Neuronal stem cell (in vitro differentiated cells): Measurements from ENCODE around the gene TENT5A.

Experiments used
- DNase-seq: peaks from one replicate; pipeline ENCODE4 v3.0.0-alpha.2; 2013; ENCODE audit warnings: low spot score
- H2AFZ ChIP-seq: one replicate; pipeline ENCODE4 v1.6.1; 2013; ENCODE audit warnings: mild to moderate bottlenecking, low read length, inconsistent platforms
- H2AK5ac ChIP-seq: 2 replicates; pipeline ENCODE4 v1.6.1; 2013; ENCODE audit warnings: low read depth, mild to moderate bottlenecking, inconsistent platforms, low read length, moderate library complexity, mixed read lengths
- H2BK120ac ChIP-seq: 2 replicates; pipeline ENCODE4 v1.6.1; 2013; ENCODE audit warnings: low read depth, mild to moderate bottlenecking, inconsistent platforms, low read length, moderate library complexity, mixed read lengths
- H2BK12ac ChIP-seq: one replicate; pipeline ENCODE4 v1.6.1; 2013; ENCODE audit warnings: low read length, inconsistent platforms
- H2BK15ac ChIP-seq: 2 replicates; pipeline ENCODE4 v1.6.1; 2013; ENCODE audit warnings: mild to moderate bottlenecking, low read length, inconsistent platforms, mixed read lengths
- H2BK5ac ChIP-seq: one replicate; pipeline ENCODE4 v1.6.1; 2013; ENCODE audit warnings: inconsistent platforms, mild to moderate bottlenecking, low read length, moderate library complexity
- H3K14ac ChIP-seq: one replicate; pipeline ENCODE4 v1.6.1; 2013; ENCODE audit warnings: low read length, inconsistent platforms
- H3K18ac ChIP-seq: 2 replicates; pipeline ENCODE4 v1.6.1; 2013; ENCODE audit warnings: low read length, inconsistent platforms
- H3K23ac ChIP-seq: 2 replicates; pipeline ENCODE4 v1.6.1; 2013; ENCODE audit warnings: low read depth, mild to moderate bottlenecking, mixed read lengths, low read length, inconsistent platforms; ENCODE audit not compliant: poor library complexity
- H3K27ac ChIP-seq: replicated peaks from 3 replicates; pipeline ENCODE4 v1.5.1; 2013; ENCODE audit warnings: low read length, inconsistent platforms
- H3K27me3 ChIP-seq, 3 experiments: 2 replicates each; pipeline ENCODE4 v1.6.1; 2013; ENCODE audit warnings: low read length in 3 of 3, mild to moderate bottlenecking in 2 of 3, inconsistent platforms in 1 of 3, low read depth in 1 of 3, mixed read lengths in 1 of 3, moderate library complexity in 1 of 3; ENCODE audit not compliant: control insufficient read depth in 3 of 3, insufficient read depth in 3 of 3
- H3K36me3 ChIP-seq, 2 donors: replicated peaks in 1 of 2; 2 replicates each; pipeline ENCODE4 v1.6.1; 2013; ENCODE audit warnings: low read length in 2 of 2; ENCODE audit not compliant: control insufficient read depth in 2 of 2, insufficient read depth in 2 of 2
- H3K4ac ChIP-seq: 2 replicates; pipeline ENCODE4 v1.6.1; 2013; ENCODE audit warnings: inconsistent platforms, mild to moderate bottlenecking, low read length, moderate library complexity
- H3K4me1 ChIP-seq, 2 donors: 1 replicate in 1 of 2; 2 replicates in 1 of 2; pipeline ENCODE4 v1.6.1; 2013; ENCODE audit warnings: low read length in 2 of 2, low read depth in 1 of 2; ENCODE audit not compliant: control insufficient read depth in 2 of 2, insufficient read depth in 1 of 2
- H3K4me2 ChIP-seq: one replicate; pipeline ENCODE4 v1.6.1; 2013; ENCODE audit warnings: mild to moderate bottlenecking, low read length, inconsistent platforms; ENCODE audit not compliant: insufficient read depth, poor library complexity, severe bottlenecking
- H3K4me3 ChIP-seq, 2 donors: 2 replicates each; pipeline ENCODE4 v1.5.1; 2013; ENCODE audit warnings: low read length in 2 of 2, mild to moderate bottlenecking in 2 of 2, inconsistent platforms in 1 of 2, moderate library complexity in 1 of 2
- H3K79me1 ChIP-seq: one replicate; pipeline ENCODE4 v1.6.1; 2013; ENCODE audit warnings: low read depth, mild to moderate bottlenecking, inconsistent platforms, low read length, moderate library complexity
- H3K9ac ChIP-seq: one replicate; pipeline ENCODE4 v1.6.1; 2013; ENCODE audit warnings: mild to moderate bottlenecking, low read depth, low read length, inconsistent platforms; ENCODE audit not compliant: poor library complexity
- H3K9me3 ChIP-seq, 2 donors: replicated peaks in 1 of 2; 2 replicates each; pipeline versions ENCODE3 to v1.6.1; 2013; ENCODE audit warnings: low read length in 2 of 2, mild to moderate bottlenecking in 2 of 2, inconsistent platforms in 1 of 2, low read depth in 1 of 2, mixed read lengths in 1 of 2, moderate library complexity in 1 of 2; ENCODE audit not compliant: control insufficient read depth in 2 of 2, insufficient read depth in 1 of 2
- H4K8ac ChIP-seq: one replicate; pipeline ENCODE4 v1.6.1; 2013; ENCODE audit warnings: low read depth, mild to moderate bottlenecking, inconsistent platforms, low read length, moderate library complexity
- H4K91ac ChIP-seq: one replicate; pipeline ENCODE4 v1.6.1; 2013; ENCODE audit warnings: low read length, low read depth, mild to moderate bottlenecking, inconsistent platforms; ENCODE audit not compliant: poor library complexity
- WGBS, 2 donors: extraction: QIAGEN DNeasy Blood & Tissue Kit; methylation state at CpG; one replicate each; pipeline ENCODE4 v1.1.7; 2013; ENCODE audit warnings: missing lambda C conversion rate in 2 of 2, mixed read lengths in 1 of 2; ENCODE audit not compliant: insufficient read length in 2 of 2, insufficient replicate concordance in 1 of 2; ENCODE audit errors: extremely low coverage in 2 of 2; 5-methylcytosine and 5-hydroxymethylcytosine counted together

Gene TENT5A

DNA sequence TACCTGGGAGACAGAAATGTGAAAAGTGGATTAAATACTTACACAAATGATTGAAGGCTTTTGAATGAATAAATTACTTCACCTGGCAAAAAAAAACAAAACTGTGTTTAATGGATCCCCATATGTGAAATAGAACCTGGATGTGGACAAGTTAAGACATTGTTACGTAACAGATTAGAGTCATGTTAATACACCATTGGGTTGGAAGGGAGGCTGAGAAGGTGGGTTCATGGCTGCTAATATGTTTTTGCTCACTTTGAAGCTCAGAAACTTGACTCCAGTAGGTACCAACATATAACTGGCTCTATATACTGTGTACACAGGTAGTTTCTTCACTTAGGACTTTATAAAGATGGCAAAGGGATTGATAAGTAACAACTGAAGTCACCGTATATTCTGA, 21.4 kb upstream of the TENT5A start:
- Histone ChIP-seq H3K36me3 (no peaks in the 10 kb centered on the region), H2BK15ac (no peak overlapping the region), H3K18ac (no peak overlapping the region), H2BK120ac (no peak overlapping the region), H2BK12ac (no peak overlapping the region), H3K9me3 (no peaks in the 10 kb centered on the region), H2AFZ (no peak overlapping the region), H4K91ac (no peak overlapping the region), H3K4me1 (no peaks in the 10 kb centered on the region), H3K4me3 (no peak overlapping the region), H2BK5ac (no peak overlapping the region), H3K79me1 (no peaks in the 10 kb centered on the region), H3K27me3 (no peaks in the 10 kb centered on the region), H4K8ac (no peak overlapping the region), H3K23ac (no peak overlapping the region), H3K14ac (no peak overlapping the region), H3K9ac (no peak overlapping the region), H3K4ac (no peak overlapping the region), H3K4me2 (no peak overlapping the region), H2AK5ac (no peak overlapping the region), H3K27ac (no peak overlapping the region)
- DNase-seq: no peak
- no CpG with 5 or more reads among the region's 2 CpGs for WGBS, 2 donors

DNA sequence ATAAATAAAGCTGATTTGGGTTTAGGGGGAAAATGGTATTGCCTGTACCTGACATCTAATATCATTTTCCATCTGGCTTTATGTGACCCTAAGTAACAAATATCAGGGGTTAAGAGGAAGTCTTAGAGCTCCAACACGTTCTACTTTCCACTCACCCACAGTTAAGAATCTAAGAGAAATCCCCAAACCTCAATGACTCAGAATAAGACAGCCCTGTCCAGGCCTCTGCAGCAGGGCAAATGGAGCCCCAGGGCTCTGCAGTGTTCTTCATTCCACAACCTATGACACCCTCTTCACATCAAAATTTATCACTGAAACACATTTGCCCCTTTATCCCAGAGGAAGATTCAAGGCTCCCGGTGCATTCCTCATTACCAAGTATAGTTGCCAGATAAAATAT, 20.3 kb upstream of the TENT5A start:
- Histone ChIP-seq H3K4me3 (no peak overlapping the region), H3K79me1 (no peaks in the 10 kb centered on the region), H3K9ac (no peak overlapping the region), H4K91ac (no peak overlapping the region), H4K8ac (no peak overlapping the region), H3K14ac (no peak overlapping the region), H2BK5ac (no peak overlapping the region), H2AFZ (no peak overlapping the region), H3K27me3 (no peaks in the 10 kb centered on the region), H2BK120ac (no peak overlapping the region), H3K36me3 (no peaks in the 10 kb centered on the region), H3K9me3 (no peaks in the 10 kb centered on the region), H3K18ac (no peak overlapping the region), H2AK5ac (no peak overlapping the region), H3K4me1 (no peaks in the 10 kb centered on the region), H3K27ac (no peak overlapping the region), H2BK12ac (no peak overlapping the region), H2BK15ac (no peak overlapping the region), H3K4me2 (no peak overlapping the region), H3K4ac (no peak overlapping the region), H3K23ac (no peak overlapping the region)
- no peak for DNase-seq
- no CpG with 5 or more reads among the region's 2 CpGs for WGBS, 2 donors

DNA sequence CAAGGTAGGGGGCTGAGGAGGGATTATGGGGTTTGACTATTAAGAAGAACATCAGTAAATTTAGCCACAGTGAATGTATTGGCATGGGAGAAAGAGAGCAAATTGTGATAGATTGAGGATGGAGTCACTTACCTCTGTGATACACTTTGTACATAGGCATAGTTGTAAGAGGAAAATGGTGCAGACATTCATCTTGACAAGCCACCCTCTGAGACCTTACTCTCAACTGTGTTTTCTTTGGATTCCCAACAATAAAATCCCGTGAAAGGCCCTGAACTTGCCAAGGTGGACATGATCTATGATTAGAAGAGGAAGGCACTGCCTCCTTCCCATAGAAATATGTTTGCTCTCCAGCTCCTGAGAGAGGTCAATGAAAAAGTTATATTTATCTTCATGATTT, 18.6 kb upstream of the TENT5A start:
- H3K4ac ChIP-seq: no peak overlapping the region

DNA sequence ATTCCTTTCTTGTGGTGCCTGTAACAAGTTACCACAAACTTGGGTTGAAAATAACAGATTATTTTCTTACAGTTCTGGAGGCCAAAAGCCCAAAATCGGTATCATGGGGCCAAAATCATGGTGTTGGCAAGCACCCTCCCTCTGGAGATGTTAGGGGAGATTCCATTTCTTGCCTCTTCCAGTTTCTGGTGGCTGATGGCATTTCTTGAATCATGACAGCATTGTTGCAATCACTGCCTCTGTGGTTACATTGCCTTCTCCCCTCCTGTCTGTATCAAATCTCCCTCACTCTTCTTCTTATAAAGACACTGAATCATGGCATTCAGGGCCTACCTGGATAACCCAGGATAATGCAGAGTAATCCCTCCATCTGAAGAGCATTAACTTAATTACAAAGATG, 17.9 kb upstream of the TENT5A start:
- no peak for DNase-seq
- Histone ChIP-seq H3K27ac (no peak overlapping the region), H3K4me2 (no peak overlapping the region), H3K23ac (no peak overlapping the region), H2BK5ac (no peak overlapping the region), H3K4me3 (no peak overlapping the region), H3K4ac (no peak overlapping the region), H3K18ac (no peak overlapping the region), H3K14ac (no peak overlapping the region), H3K9ac (no peak overlapping the region), H3K9me3 (no peaks in the 10 kb centered on the region), H3K79me1 (no peaks in the 10 kb centered on the region), H2BK12ac (no peak overlapping the region), H2BK15ac (no peak overlapping the region), H4K91ac (no peak overlapping the region), H2BK120ac (no peak overlapping the region), H2AFZ (no peak overlapping the region), H3K36me3 (no peaks in the 10 kb centered on the region), H2AK5ac (no peak overlapping the region), H4K8ac (no peak overlapping the region), H3K4me1 (no peaks in the 10 kb centered on the region), H3K27me3 (no peaks in the 10 kb centered on the region)
- no CpG with 5 or more reads among the region's 1 CpG for WGBS, 2 donors

More for the DNA sequence above, 18.6 kb upstream of the TENT5A start:
- no CpG with 5 or more reads among the region's 1 CpG for WGBS, 2 donors
- no peaks in the 10 kb centered on the region for H3K36me3 ChIP-seq
- H4K8ac ChIP-seq: no peak overlapping the region
- no peak overlapping the region for H3K9ac ChIP-seq
- no peak overlapping the region for H2BK12ac ChIP-seq
- no peak overlapping the region for H2BK15ac ChIP-seq
- no peak overlapping the region for H3K14ac ChIP-seq
- H3K79me1 ChIP-seq: no peaks in the 10 kb centered on the region
- H3K9me3 ChIP-seq: no peaks in the 10 kb centered on the region
- no peak overlapping the region for H2AFZ ChIP-seq
- H3K27me3 ChIP-seq: no peaks in the 10 kb centered on the region
- H3K27ac ChIP-seq: no peak overlapping the region
- DNase-seq: no peak
- no peak overlapping the region for H2AK5ac ChIP-seq
- no peak overlapping the region for H3K4me2 ChIP-seq
- no peak overlapping the region for H3K18ac ChIP-seq
- H3K23ac ChIP-seq: no peak overlapping the region
- H3K4me1 ChIP-seq: no peaks in the 10 kb centered on the region
- no peak overlapping the region for H4K91ac ChIP-seq
- H3K4me3 ChIP-seq: no peak overlapping the region
- H2BK5ac ChIP-seq: no peak overlapping the region
- H2BK120ac ChIP-seq: no peak overlapping the region
